GM12801 (cell line): ENCODE measurements around the gene PLEKHH2.

ENCODE experiments used
- TF ChIP-seq, protein P1 (sequence below): IDR thresholded peaks from one replicate; pipeline ENCODE4 v1.5.1; 2011; ENCODE audit warnings: control low read depth; ENCODE audit not compliant: insufficient read length; ENCODE audit errors: extremely low read depth

Gene PLEKHH2

DNA sequence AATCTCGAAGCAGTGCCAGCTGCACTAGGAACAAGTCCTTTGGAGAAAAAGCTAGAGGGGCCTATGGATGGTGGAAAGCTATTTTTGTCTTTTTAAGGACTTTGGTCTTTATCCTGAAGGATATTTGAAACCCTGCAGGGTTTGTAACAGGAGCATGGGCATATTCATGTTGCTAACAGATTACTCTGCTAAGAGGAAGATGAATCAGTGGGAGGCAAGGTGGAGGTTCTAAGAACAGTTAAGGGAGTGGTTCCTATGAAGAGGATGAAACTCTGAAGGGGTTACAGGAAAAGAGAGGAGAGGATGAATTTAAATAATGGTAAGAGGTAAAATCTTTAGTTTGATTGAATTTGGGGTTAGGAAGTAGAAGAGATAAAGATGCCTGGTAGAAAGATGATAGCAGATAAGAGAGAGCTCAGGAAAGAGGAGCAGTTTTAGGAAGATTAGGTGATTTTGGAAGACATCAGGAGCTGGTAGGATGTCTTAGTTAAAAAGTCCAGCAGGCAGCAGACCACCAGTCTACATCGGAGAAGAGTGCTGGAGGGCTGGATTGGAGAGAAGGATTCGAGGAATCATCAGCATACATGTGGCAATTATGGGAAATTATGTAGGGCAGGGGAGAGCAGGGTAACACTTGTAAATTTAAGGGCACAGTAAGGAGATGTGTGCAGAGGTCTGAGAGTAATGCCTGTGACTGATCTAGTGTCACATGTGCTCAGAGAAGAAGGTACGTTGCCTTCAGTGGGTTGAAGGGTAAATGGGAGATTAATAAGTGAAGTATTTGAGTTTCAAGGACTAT lies 78.4 kb downstream of the PLEKHH2 start:
- TF ChIP-seq, protein P1, sequence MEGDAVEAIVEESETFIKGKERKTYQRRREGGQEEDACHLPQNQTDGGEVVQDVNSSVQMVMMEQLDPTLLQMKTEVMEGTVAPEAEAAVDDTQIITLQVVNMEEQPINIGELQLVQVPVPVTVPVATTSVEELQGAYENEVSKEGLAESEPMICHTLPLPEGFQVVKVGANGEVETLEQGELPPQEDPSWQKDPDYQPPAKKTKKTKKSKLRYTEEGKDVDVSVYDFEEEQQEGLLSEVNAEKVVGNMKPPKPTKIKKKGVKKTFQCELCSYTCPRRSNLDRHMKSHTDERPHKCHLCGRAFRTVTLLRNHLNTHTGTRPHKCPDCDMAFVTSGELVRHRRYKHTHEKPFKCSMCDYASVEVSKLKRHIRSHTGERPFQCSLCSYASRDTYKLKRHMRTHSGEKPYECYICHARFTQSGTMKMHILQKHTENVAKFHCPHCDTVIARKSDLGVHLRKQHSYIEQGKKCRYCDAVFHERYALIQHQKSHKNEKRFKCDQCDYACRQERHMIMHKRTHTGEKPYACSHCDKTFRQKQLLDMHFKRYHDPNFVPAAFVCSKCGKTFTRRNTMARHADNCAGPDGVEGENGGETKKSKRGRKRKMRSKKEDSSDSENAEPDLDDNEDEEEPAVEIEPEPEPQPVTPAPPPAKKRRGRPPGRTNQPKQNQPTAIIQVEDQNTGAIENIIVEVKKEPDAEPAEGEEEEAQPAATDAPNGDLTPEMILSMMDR, result no peak

DNA sequence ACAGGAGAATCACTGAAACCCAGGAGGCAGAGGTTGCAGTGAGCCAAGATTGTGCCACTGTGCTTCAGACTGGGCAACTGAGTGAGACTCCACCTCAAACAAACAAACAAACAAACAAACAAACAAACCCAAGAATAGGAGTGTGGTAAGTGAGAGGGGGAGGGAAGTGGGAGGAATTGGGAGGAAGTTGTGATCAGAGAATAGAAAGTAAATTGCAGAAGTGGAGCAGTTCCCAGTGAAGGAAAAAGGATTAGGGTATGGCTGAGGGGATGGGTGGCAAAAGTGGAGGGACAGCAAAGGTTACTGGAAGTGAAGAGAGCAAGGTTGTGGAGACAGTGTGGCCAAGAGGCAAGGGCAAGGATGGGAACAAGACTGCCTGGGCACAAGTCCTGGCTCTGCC lies 80.3 kb downstream of the PLEKHH2 start:
- TF ChIP-seq, protein P1, result no peak

- TF ChIP-seq, protein P1, result no peak
Observed at GRCh38 chr2:43718530-43719124, 81.6 kb downstream of the PLEKHH2 start.

- TF ChIP-seq, protein P1, result no peak
Observed at GRCh38 chr2:43724728-43725526, 87.9 kb downstream of the PLEKHH2 start.

- TF ChIP-seq, protein P1, result no peak
Observed at GRCh38 chr2:43725711-43726246, 88.7 kb downstream of the PLEKHH2 start.

GRCh38 chr2:43727634-43728014 lies 90.6 kb downstream of the PLEKHH2 start:
- TF ChIP-seq, protein P1, result no peak
